HS-5 (cell line): Measurements from ENCODE around the gene PRR29.

Experiments
- DNase-seq: peaks from one replicate; pipeline ENCODE4 v3.0.0-alpha.2; 2012; ENCODE audit warnings: low read depth

PRR29 gene

GRCh38 chr17:64042700-64043485 lies 44.7 kb downstream of the PRR29 start:
- no peak for DNase-seq

- DNase-seq = no peak
Observed at GRCh38 chr17:64045176-64045575, 47.0 kb downstream of the PRR29 start.

GRCh38 chr17:64048805-64049204 lies 50.7 kb downstream of the PRR29 start:
- no peak for DNase-seq

GRCh38 chr17:64051153-64051552 lies 53.0 kb downstream of the PRR29 start:
- DNase-seq = no peak

GRCh38 chr17:64053101-64053500 lies 55.0 kb downstream of the PRR29 start:
- DNase-seq = no peak
